Measurements from ENCODE around the gene RHOT1. TPM values are rescaled to one million over a fixed set of nuclear protein-coding genes. Genes with fewer than 3 reads are reported as not detected.
A peak's percentile ranks its signal among the peaks of the same experiment; 100 is the strongest.
"Not testable (repeated sequence)": the region's sequence is repeated elsewhere in the genome, so short reads cannot be mapped to it uniquely, and the experiment has no call there.

Gene RHOT1
- total RNA-seq, 1 experiment from 2014 or later = 24.4 TPM

DNA sequence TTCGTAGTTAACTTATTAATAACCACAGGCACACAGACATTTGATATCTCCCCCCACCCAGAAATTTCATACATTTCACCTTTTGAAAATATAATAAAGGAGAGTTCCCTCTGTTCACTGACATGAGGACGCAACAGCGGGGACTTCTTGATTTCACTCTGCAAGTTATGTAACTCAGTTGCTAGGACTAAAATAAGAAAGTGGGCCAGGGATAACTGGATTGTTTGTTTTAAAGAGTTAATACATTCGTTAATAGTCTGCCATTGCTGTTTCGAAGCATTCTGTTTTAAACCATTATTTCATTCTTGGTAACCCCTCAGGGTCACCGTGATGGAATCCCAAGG lies 1.2 kb downstream of the RHOT1 start:
- H3K79me1 ChIP-seq (ENCODE audit: insufficient read depth, low read depth, low read length, poor library complexity, severe bottlenecking) = peaks cover 4% of the 10 kb centered on the region
- peak overlapping the region; percentile 78 for H3K4me2 ChIP-seq (ENCODE audit: insufficient read depth, insufficient read length, low read length)
- H3K27ac ChIP-seq (ENCODE audit: insufficient read length, low read depth, low read length) = no peak overlapping the region
- peaks cover 5% of the 10 kb centered on the region; the same call in 1 of the 2 replicates for H3K79me2 ChIP-seq (ENCODE audit: insufficient read depth, low read length)
- no peak overlapping the region for H2BK15ac ChIP-seq (ENCODE audit: low read depth, low read length)
- no peak overlapping the region for H3K56ac ChIP-seq (ENCODE audit: insufficient read length, low read depth, low read length)
- H3K9ac ChIP-seq (ENCODE audit: extremely low read depth, insufficient read length, low read length) = no peak overlapping the region
- H2BK20ac ChIP-seq (ENCODE audit: low read depth, low read length, poor library complexity, severe bottlenecking) = no peak overlapping the region
- no peaks in the 10 kb centered on the region for H3K9me3 ChIP-seq (ENCODE audit: control insufficient read depth, low read depth, low read length)
- DNase-seq = no peak
- H2BK12ac ChIP-seq (ENCODE audit: insufficient read length, low read depth, low read length) = no peak overlapping the region
- no peak overlapping the region for H3K14ac ChIP-seq (ENCODE audit: insufficient read depth, low read length)
- H2AK5ac ChIP-seq (ENCODE audit: insufficient read length, low read length) = no peak overlapping the region
- no peak overlapping the region for H3K23ac ChIP-seq (ENCODE audit: insufficient read length, low read depth, low read length)
- no peaks in the 10 kb centered on the region for H4K20me1 ChIP-seq (ENCODE audit: control insufficient read depth, insufficient read depth, insufficient read length)
- TF ChIP-seq, protein P1, sequence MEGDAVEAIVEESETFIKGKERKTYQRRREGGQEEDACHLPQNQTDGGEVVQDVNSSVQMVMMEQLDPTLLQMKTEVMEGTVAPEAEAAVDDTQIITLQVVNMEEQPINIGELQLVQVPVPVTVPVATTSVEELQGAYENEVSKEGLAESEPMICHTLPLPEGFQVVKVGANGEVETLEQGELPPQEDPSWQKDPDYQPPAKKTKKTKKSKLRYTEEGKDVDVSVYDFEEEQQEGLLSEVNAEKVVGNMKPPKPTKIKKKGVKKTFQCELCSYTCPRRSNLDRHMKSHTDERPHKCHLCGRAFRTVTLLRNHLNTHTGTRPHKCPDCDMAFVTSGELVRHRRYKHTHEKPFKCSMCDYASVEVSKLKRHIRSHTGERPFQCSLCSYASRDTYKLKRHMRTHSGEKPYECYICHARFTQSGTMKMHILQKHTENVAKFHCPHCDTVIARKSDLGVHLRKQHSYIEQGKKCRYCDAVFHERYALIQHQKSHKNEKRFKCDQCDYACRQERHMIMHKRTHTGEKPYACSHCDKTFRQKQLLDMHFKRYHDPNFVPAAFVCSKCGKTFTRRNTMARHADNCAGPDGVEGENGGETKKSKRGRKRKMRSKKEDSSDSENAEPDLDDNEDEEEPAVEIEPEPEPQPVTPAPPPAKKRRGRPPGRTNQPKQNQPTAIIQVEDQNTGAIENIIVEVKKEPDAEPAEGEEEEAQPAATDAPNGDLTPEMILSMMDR (conservative IDR thresholded peaks at IDR 0.05) = no peak
- WGBS (ENCODE audit: extremely low coverage, insufficient read length, low lambda C conversion rate) = no CpG with 5 or more reads among the region's 6 CpGs
- H4K5ac ChIP-seq (ENCODE audit: insufficient read length, low read depth, low read length) = no peak overlapping the region
- H3K27me3 Mint-ChIP-seq (ENCODE audit: low read depth) = no peaks in the 10 kb centered on the region
- H3K4ac ChIP-seq (ENCODE audit: low read depth, low read length) = no peak overlapping the region
- no peak overlapping the region for H2BK120ac ChIP-seq (ENCODE audit: low read depth, low read length, poor library complexity, severe bottlenecking)
- no peak overlapping the region for H2BK5ac ChIP-seq (ENCODE audit: insufficient read length, low read length)
- no peak overlapping the region for H3T11ph ChIP-seq (ENCODE audit: low read length)
- no peaks in the 10 kb centered on the region for H3K4me1 ChIP-seq (ENCODE audit: insufficient read depth, low read length)
- H3K23me2 ChIP-seq (ENCODE audit: insufficient read length, low read depth, low read length, poor library complexity, severe bottlenecking) = peaks cover 12% of the 10 kb centered on the region
- no peak overlapping the region for H4K8ac ChIP-seq (replicated peaks; ENCODE audit: insufficient read length, low read depth, low read length)
- peak overlapping the region; percentile 97 for H3K4me3 Mint-ChIP-seq
- no peaks in the 10 kb centered on the region for H3K27me3 ChIP-seq (ENCODE audit: insufficient read depth, low read length)
- H2AFZ ChIP-seq (ENCODE audit: low read length) = no peak overlapping the region
- no peaks in the 10 kb centered on the region for H3K9me3 Mint-ChIP-seq
- H3K36me3 Mint-ChIP-seq (ENCODE audit: insufficient read depth in 1 of 3, low read depth in 3 of 3) = peaks cover 0 to 4% (median 2%) of the 10 kb centered on the region in 3 experiments; a peak in 4 of 7 replicates
- 0 out of 7 replicates have a peak overlapping the region, but pooled peaks of 1 of the 3 experiments have one; percentile 97 for H3K27ac Mint-ChIP-seq
- H3K4me1 Mint-ChIP-seq = peaks cover 21 to 29% of the 10 kb centered on the region in 2 experiments
- no peak overlapping the region for H3K18ac ChIP-seq (ENCODE audit: insufficient read length, low read depth, low read length)
- no peak overlapping the region for H4K91ac ChIP-seq (ENCODE audit: insufficient read length, low read depth, low read length)

DNA sequence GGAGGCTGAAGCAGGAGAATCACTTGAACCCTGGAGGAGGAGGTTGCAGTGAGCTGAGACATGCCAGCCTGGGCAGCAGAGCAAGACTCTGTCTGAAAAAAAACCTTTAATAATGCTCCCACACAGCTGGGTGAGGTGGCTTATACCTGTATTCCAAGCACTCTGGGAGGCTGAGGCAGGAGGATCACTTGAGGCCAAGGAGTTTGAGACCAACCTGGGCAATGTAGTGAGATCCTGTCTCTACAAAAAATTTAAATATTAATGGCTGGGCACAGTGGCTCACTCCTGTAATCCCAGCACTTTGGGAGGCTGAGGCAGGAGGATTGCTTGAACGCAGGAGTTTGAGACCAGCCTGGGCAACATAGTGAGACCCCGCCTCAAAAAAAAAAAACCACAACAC lies 2.1 kb downstream of the RHOT1 start:
- not testable (repeated sequence) for H4K5ac ChIP-seq (ENCODE audit: insufficient read length, low read depth, low read length); H2BK12ac ChIP-seq (ENCODE audit: insufficient read length, low read depth, low read length); H3K9me3 Mint-ChIP-seq; H4K91ac ChIP-seq (ENCODE audit: insufficient read length, low read depth, low read length); H3K27me3 Mint-ChIP-seq (ENCODE audit: low read depth); H3K4me3 Mint-ChIP-seq; DNase-seq; H3K27me3 ChIP-seq (ENCODE audit: insufficient read depth, low read length); H4K8ac ChIP-seq (replicated peaks; ENCODE audit: insufficient read length, low read depth, low read length); H2BK5ac ChIP-seq (ENCODE audit: insufficient read length, low read length); H3K18ac ChIP-seq (ENCODE audit: insufficient read length, low read depth, low read length); H2BK20ac ChIP-seq (ENCODE audit: low read depth, low read length, poor library complexity, severe bottlenecking); H3K14ac ChIP-seq (ENCODE audit: insufficient read depth, low read length); H3K27ac ChIP-seq (ENCODE audit: insufficient read length, low read depth, low read length); H4K20me1 ChIP-seq (ENCODE audit: control insufficient read depth, insufficient read depth, insufficient read length); H2BK15ac ChIP-seq (ENCODE audit: low read depth, low read length); H3K56ac ChIP-seq (ENCODE audit: insufficient read length, low read depth, low read length); H2AK5ac ChIP-seq (ENCODE audit: insufficient read length, low read length); H2AFZ ChIP-seq (ENCODE audit: low read length); H2BK120ac ChIP-seq (ENCODE audit: low read depth, low read length, poor library complexity, severe bottlenecking); H3K36me3 Mint-ChIP-seq (ENCODE audit: insufficient read depth in 1 of 3, low read depth in 3 of 3); H3K4ac ChIP-seq (ENCODE audit: low read depth, low read length); H3K79me1 ChIP-seq (ENCODE audit: insufficient read depth, low read depth, low read length, poor library complexity, severe bottlenecking); H3T11ph ChIP-seq (ENCODE audit: low read length); H3K4me1 ChIP-seq (ENCODE audit: insufficient read depth, low read length); H3K4me2 ChIP-seq (ENCODE audit: insufficient read depth, insufficient read length, low read length); H3K27ac Mint-ChIP-seq; H3K9ac ChIP-seq (ENCODE audit: extremely low read depth, insufficient read length, low read length); H3K79me2 ChIP-seq (ENCODE audit: insufficient read depth, low read length); H3K9me3 ChIP-seq (ENCODE audit: control insufficient read depth, low read depth, low read length); H3K23ac ChIP-seq (ENCODE audit: insufficient read length, low read depth, low read length)
- H3K4me1 Mint-ChIP-seq = peaks cover 21 to 29% of the 10 kb centered on the region in 2 experiments
- no CpG with 5 or more reads among the region's 2 CpGs for WGBS (ENCODE audit: extremely low coverage, insufficient read length, low lambda C conversion rate)
- peaks cover 12% of the 10 kb centered on the region for H3K23me2 ChIP-seq (ENCODE audit: insufficient read length, low read depth, low read length, poor library complexity, severe bottlenecking)

Data from H9 (cell line).